HG03066 (cell line): Measurements from ENCODE around the gene GALNT2.
A peak's percentile ranks its signal among the peaks of the same experiment; 100 is the strongest.

ENCODE experiments used
- ATAC-seq: cut with Tn5 transposase; IDR thresholded peaks from one replicate; pipeline ENCODE4 v1.9.1; 2021; ENCODE audit warnings: low read depth; ENCODE audit not compliant: unreplicated experiment

The GALNT2 gene

DNA sequence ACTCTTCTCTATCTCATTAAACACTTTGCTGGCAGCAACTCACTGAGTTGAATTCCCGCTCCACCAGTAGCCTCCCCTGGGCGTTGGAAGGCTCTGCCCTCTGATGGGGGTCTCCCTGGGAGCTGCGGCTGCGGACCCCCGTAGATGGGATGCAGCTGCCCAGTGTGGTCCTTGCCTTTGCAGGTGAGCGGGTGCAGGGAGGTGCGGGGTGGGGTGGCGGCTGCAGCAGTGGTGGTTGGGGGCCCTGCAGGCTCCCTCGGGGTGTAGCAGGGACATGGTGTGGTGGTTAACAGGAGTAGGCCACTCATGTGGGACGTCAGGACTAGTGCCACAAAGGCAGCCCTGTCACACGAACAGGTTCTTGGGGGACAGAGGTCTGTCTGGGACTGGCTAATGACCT is 42.0 kb downstream of the GALNT2 start:
- ATAC-seq, result no peak

DNA sequence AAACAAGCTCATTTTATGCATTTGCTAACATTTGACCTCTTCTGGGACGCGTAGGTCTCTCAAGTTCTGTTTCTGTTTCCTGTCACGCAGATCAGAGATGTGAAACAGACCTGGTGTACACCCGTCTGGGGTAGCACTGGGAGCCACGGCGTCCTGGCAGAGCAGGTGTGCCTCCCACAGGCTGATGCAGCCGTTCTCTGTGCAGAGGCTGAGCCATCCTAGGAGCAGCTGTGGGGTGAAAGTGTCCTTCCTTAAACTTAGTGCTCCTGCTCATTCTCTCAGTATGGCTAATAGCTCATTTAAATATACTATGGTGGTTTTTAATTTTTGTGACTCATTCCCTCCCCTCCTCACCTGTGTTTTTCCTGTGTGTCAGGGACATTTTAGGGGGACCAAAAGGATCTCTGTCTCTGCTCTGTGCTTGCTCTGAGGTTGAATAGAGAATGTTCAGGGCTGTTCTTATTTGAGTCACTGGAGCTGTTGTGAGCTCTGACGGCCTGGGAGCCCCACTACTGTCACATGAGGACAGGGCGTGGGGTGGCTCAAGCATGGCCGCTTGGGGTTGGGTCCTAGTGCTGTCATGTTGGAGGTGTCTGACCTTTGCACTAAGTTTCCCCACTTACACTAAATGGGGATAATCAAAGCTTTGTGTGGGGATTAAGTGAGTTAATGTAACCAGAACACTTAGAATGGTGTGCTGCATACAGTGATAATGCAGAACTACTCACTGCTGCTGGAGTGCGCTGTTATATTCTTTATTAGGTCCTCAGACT is 43.0 kb downstream of the GALNT2 start:
- peak; percentile 83 for ATAC-seq

DNA sequence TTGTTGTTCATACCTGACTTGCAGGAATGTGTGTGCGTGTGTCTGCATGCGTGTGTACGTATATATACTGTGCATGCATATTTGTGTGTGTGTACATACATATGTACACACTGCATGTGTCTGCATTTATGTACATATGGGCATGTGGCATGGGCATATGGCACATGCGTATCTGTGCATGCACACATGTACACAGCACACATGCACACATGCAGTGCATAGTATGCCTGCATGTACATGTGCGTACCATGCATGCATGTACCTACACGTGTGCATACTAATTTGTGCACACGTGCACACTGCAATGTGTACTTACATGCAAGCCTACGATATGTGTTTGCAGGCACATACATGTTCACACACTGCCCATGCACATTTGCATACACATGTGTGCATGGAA is 43.9 kb downstream of the GALNT2 start:
- ATAC-seq, result no peak

DNA sequence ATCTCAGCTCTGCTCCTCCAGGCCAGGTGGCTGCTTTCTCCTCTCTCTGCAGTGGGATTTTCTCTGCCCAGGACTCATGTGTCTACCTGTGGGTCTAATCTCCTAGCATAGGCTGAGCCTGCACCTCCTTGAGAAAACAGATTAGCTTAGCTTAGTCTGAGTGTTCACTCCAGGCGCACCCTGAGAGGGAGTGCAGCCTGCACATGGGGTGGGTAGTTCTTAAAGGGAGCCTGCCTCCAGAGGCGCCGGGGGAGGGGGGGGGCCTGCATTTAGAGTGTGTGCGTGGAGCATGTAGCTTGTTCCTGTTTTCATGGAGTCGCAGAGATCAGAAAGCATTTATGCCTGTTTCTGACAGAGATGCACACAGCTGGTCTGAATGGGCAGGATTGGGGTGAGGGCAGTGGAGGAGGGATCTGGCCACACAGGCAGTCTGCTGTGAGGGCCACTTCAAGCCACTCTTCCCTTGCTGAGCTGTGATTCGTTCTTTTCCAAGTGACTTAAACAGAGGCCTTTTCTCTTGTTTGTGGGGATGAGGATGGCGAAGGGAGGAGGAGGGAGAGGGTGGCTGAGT is 45.2 kb downstream of the GALNT2 start:
- no peak for ATAC-seq

DNA sequence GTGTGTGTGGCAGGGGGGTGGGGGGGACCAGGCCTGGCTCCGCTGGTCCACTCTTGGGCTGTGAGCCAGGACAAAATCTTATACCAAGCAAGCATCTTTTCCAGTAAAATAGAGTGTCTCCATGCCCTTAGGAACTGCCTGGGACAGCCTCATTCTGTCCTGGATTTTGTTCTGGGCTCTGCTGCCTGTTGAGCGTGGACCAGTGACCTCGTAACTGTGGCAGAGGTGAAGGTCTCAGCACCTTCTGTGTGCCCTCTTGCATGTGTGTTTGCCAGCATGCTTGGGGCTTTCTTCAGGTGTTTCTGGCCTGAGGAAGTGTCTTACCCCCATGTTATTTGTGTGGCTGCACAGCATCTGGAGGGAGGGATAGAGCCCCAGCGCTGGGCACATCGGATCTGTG is 45.7 kb downstream of the GALNT2 start:
- no peak for ATAC-seq

DNA sequence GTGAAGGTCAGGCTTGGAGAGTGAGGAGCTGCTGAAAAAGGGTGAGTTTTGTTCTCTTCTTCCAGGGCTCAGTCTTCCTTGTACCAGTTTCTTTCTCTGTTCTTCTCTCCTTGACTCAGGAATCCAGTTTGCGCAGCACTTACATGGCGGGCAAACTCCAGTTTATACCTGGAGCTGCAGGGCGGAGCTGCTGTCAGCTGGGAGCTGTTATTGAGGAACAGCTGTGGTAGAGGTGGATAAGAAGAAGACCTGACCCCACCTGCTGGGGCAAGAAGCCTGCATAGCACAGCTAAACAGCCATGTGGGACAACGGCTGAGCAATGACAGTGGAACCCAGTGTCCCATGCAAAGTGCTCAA is 46.2 kb downstream of the GALNT2 start:
- ATAC-seq, result no peak

DNA sequence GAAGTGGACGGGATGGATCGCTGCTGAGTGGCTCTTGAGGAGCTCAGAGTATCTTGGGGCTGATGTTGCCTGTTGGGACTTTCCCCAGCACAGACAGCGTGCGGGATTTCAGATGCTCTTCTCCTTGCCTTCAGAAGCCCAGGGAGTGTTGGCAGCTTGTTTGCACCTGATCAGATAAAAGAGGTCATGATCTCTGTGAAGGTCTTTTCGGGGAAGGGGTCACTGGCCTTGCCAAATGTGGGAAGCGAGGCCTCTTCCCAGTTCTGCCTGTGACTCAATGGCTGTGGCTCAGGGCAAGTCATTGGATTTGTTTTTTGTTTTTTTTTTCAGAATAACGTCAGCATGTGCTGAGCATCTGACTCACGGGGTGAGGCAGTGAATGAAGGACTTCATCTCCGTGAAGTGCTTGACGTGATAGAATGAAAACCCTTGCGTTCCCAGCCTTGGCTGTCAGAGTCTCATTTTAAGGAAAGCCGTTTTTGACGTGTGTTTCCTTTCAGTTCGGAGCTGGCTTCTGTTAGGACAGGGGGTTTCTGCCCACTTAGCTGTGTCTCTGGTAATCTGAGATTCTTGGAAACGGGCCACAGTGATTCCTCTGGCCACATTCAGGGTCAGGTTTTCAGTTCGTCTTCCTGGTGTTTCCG is 46.7 kb downstream of the GALNT2 start:
- ATAC-seq, result no peak

DNA sequence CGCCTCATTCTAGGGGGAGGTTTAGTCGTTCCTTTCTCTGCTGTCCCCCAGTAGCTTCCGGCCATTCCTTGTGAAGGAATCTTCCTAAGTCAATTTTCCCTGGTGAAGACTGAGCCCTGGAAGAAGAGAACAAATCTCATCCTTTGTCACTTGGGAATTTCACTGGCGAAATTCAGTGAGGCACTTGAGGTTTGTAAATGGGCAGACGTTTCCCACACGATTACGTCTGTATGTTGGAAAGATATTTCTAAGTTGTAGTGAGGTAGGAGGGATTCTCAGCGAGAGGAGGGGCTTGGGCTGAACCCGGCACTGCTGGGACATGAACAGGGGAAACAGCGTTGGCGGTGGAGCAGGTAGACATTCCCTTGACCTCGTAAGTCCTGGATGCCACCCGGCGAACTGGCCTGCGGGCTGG is 47.2 kb downstream of the GALNT2 start:
- no peak for ATAC-seq

DNA sequence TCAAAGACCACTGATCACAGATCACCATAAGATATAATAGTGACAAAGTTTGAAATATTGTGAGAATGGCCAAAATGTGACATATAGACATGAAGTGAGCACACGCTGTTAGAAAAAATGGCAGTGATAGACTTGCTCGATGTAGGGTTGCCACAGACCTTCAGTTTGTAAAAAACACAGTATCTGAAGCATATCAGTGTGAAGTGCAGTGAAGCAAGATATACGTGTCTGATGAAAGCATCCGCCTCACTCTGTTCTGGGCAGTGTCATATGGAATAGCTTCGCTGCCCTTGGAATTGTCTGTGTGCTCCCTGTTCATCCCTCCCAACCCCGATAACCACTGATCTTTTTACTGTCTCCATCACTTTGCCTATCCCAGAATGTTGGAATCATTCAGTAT is 50.7 kb downstream of the GALNT2 start:
- no peak for ATAC-seq

DNA sequence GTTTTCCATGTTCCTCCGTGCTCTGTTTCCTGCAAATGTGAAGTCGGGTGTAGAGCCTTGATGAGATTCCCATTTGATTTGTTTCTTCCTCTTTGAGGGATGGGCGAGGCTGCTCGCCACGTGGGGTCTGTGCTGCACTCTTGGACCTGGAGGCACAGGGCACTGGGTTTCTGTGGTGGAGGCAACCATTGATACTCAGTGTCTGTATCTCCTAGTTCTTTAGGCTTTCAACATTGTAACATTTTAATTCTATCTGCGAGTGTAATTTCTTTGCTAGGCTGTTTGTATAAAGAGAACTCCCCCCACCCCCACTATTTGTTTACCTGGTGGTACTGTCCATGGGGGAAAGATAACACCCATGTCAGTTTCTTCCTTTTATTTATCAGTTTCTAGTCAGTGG is 52.3 kb downstream of the GALNT2 start:
- ATAC-seq, result no peak

DNA sequence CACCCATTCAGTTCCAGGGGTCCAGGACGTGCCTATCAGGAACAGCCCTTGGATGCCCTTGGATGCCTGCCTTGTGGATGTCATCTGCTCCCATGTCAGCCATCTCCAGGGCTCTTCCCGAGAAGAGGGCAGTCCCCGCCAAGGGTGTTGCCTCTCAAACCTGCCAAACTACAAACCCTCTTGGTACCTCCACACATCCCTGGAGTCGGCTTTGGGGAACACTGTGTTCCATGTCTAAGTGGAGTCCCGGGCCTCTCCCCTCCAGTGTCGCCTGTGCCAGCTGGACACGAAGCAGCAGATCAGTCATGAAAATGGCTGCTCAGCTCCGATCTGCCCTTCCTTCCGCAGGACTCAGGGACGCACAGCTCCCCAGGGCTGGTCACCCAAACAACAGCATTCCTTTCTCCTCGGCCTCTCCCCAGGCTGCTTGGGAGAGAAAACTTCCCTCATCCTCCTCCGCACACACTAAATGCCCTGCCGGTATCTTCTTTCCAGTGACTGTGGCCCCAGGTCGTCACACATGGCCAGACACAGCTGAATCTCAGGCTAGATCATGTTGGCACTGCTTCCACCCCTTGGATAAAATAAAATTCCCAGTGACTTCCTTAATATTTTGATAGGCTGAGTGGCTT is 53.4 kb downstream of the GALNT2 start:
- no peak for ATAC-seq

DNA sequence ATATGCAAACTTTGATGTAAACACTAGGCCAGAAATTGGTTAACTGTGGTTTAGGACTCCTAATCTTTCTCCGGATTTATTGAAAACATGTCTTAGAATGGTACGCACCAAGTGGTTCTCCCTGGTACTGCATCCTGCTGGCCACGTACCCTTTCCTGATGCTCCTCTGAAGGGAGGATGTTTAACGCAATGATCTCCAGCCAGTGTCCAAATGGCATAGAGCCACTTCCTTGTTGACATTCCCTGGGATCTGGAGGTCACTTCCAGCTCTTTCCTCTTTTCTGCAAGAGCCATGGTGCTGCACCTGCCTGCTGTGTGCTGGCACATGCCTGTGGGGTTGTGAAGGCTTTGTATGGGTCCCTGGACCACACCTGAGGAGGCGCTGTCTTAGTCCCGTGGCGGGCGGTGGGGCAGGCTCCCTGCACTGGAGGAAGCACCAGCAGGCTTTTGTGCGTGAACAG is 53.9 kb downstream of the GALNT2 start:
- no peak for ATAC-seq

DNA sequence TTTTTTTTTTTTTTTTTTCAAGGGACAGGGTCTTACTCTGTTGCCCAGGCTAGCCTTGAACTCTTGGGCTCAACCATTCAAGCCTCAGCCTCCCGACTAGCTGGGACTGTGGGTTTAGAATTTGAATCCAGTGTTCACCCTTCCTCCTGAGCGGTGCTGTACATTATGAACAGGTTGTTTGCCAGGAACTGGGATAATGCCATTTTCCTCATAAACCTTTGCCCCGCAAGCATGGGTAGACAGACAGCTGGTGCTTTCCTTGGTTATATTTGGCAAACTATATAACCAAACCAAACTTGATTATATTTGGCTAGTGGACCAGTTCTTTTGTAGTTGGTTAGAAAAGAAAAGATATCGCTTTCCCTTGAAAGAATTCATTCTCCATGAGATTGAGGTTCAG is 54.9 kb downstream of the GALNT2 start:
- no peak for ATAC-seq

DNA sequence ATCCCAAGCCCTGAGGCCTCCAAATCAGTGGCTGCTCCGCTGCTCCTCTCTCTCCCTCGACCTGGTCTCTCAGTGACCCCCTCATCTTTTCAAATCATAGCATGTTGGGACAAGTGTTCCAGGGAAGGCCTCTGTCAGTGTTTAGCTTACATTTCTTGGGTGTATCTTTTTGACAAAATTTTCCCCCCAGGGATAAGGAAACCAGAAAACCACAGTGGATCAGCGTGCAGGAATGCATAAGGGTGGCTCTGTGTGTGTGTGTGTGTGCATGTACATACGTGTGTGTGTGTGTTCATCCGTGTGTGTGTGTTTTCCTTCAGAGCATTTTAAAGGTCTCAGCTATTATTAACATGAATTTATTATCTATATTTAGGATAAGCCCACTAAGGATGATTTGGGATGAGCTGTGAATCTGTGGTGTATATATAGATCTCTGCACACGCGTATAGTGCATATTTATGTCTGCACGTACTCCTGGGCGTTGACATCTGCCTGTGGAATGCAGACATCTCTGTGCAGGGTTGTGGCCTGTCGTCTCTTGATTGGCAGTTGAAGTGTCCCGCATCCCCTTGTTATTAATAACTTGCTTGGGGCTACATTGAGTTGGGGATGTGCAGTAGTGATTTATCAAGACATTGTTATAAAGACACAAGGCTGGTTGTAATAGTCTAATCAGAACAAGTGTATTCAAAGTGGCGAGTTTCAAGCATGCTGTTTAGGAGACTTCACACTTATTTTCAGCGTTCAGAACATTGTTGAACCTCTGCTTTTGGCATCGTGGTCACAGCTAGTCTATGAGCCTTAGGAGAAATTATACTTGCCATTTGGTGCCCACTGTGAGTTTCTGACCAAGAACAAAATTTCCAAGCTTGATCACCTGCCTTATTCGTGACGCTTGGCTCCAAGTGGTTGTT is 55.6 kb downstream of the GALNT2 start:
- no peak for ATAC-seq

DNA sequence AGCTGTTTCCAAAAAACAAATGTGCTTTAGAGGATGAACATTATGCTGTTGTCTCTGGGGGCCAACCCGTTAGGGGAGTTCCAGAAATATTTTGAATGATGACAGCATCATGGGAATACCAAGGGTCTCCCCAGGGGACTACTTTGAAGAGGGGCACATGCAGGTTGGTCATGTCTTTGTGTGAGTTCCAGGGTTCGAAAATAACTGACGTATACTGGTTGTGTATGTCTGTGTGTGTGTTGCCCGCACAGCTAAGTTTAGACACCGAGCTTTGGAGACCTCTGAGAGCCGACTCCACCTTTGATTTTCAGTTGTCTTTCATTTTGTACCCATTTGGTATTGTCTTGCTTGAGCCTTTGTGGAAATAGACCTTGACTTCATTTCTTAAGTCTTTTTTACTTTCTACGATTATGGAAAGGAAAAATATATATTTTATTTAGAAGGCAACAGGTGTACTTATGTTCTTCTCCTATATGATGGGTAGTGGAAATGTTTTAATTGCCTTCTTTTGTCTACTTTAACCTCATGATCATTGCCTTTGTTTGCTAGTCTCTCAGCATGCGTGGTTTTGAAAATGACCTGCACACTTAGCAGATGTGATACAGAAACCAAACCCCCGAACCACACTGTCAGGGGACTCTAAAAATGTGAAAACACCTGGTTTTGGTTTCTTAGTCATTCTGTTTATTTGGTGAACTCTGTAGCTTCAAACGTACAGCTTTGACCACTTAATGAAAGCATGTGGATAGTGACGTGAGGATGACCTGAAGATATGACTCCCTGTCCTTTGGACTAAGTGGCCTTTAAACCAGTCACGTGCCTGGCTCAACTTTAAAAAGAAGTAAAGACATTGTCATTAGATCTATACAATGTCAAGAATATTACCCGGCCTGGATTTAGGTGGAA is 56.5 kb downstream of the GALNT2 start:
- peak; percentile 88 for ATAC-seq

DNA sequence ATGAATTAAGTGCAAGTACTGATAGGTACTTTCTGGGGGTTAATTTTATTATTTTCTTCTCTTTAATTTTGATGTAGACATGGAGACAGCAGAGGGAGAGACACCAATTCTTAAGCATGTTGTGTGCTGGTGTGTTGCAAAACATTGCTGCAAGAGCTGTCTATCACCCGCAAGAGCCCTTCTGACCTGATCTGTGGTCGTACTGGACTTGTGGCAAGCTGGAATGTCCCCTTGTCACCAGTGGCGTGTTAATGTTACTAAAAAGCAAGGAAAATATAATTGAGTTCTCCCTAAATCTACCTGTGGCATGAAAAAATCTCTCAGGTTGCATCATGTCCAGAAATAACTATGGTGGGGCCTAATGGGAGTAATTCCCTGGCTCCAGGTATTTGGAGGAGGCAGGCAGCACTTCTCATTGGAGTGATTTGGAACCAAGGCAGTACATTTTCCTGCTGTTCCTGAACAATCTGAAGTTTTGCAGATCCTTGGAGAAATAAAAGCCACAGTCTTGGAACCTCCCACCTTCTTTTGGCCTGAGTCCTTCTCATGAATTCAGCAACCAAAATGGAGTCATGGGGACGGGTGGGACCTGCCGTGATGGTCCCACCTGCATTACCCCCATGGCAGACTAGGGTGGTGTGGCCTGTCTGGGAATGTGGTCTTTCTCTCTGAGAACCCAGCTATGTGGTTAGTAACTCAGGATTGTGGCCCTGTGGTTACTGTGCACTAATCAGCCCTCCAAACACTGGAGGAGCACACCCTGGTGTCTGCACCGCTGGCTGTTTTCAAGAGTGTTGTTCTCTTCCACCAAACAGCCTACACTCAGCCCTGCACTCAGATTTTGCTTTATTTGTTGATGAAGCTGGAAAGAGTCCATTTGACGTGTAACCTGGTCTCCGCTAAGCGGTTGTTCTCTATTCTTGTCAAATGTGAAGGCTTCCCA is 57.4 kb downstream of the GALNT2 start:
- no peak for ATAC-seq

DNA sequence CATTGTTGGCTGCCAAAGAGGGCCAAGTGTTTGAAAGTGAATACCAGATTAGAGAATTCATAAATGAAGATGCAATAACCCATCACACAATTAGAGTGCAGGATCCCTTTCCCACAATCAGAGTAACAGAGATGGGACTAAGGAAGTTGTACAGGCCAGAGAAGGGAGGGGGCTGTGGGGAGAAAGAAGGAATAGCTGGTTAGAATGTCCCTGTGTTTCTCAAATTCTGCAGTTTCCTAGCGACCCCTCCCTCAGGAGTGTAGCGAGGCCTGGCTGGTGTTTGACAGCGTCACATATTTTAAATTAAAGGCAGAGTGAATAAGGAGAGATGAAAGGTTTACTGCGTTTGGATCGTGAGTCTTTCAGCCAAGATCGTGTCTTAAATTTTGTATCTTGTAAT is 58.1 kb downstream of the GALNT2 start:
- ATAC-seq, result no peak
